Activated T-helper 1 cell treated with anti-CD3 and anti-CD28 coated beads, Interleukin-12 subunit alpha, Interleukin-12 subunit beta, Interleukin-2, Interleukin-4 antibody, amounts not matched to agents 30 ng/mL and 10 ng/mL and 1 ng/mL, durations not matched to agents 14 hours and 24 hours and 36 hours (primary cell): ENCODE results near the gene SLC4A4. TPM values are rescaled to one million over a fixed set of nuclear protein-coding genes. Genes with fewer than 3 reads are reported as not detected.

ENCODE experiments used
- DNase-seq: peaks from one replicate; pipeline ENCODE4 v3.0.0; 2021; ENCODE audit warnings: low spot score
- H3K27ac Mint-ChIP-seq: one replicate; pipeline ENCODE4 v1.8.0; 2021; ENCODE audit warnings: mild to moderate bottlenecking, mixed read lengths
- H3K27me3 Mint-ChIP-seq: one replicate; pipeline ENCODE4 v1.8.0; 2022; ENCODE audit warnings: mild to moderate bottlenecking, moderate library complexity, mixed read lengths; ENCODE audit not compliant: insufficient read depth
- H3K36me3 Mint-ChIP-seq: one replicate; pipeline ENCODE4 v1.8.0; 2021; ENCODE audit warnings: low read depth, mixed read lengths
- H3K4me1 Mint-ChIP-seq: one replicate; pipeline ENCODE4 v1.8.0; 2021; ENCODE audit warnings: low read depth, mixed read lengths
- H3K4me3 Mint-ChIP-seq: one replicate; pipeline ENCODE4 v1.8.0; 2021; ENCODE audit warnings: mild to moderate bottlenecking, moderate library complexity, mixed read lengths
- H3K9me3 Mint-ChIP-seq: one replicate; pipeline ENCODE4 v1.8.0; 2021; ENCODE audit warnings: mixed read lengths
- intact Hi-C: fragments of 100-400 bp; cut with micrococcal nuclease; formaldehyde crosslinking; loops from one replicate; pipeline ENCODE4 v1.15.1; 2024
- total RNA-seq: library from RNA; stranded (reverse); gene quantifications from 2 replicates; pipeline ENCODE4 v1.2.3, GENCODE V29; 2022

Gene SLC4A4
- total RNA-seq, 1 donor from 2014 or later, result 0.08 TPM

- H3K4me1 Mint-ChIP-seq, result no peaks in the 10 kb centered on the region
Observed at GRCh38 chr4:71333368-71333767, 5.5 kb upstream of the SLC4A4 start.

GRCh38 chr4:71333960-71334359 lies 4.9 kb upstream of the SLC4A4 start:
- Mint-ChIP-seq H3K27me3 (peaks cover 2% of the 10 kb centered on the region), H3K36me3 (no peaks in the 10 kb centered on the region), H3K27ac (no peak overlapping the region), H3K9me3 (no peaks in the 10 kb centered on the region), H3K4me3 (no peak overlapping the region), H3K4me1 (peaks cover 3% of the 10 kb centered on the region)
- intact Hi-C loops, result no loop called here
- no peak for DNase-seq

More at GRCh38 chr4:71333368-71333767, 5.5 kb upstream of the SLC4A4 start:
- H3K9me3 Mint-ChIP-seq, result no peaks in the 10 kb centered on the region
- DNase-seq, result no peak
- no peaks in the 10 kb centered on the region for H3K36me3 Mint-ChIP-seq
- intact Hi-C loops, result no loop called here
- H3K27me3 Mint-ChIP-seq, result peaks cover 2% of the 10 kb centered on the region
- H3K4me3 Mint-ChIP-seq, result no peak overlapping the region
- H3K27ac Mint-ChIP-seq, result no peak overlapping the region

- Mint-ChIP-seq H3K27ac (no peak overlapping the region), H3K4me1 (peaks cover 5% of the 10 kb centered on the region), H3K27me3 (peaks cover 2% of the 10 kb centered on the region), H3K4me3 (no peak overlapping the region), H3K36me3 (no peaks in the 10 kb centered on the region), H3K9me3 (no peaks in the 10 kb centered on the region)
- intact Hi-C loops, result no loop called here
- no peak for DNase-seq
Observed at GRCh38 chr4:71334465-71334882, 4.3 kb upstream of the SLC4A4 start.

GRCh38 chr4:71343670-71344466 lies 5.0 kb downstream of the SLC4A4 start:
- Mint-ChIP-seq H3K27me3 (no peaks in the 10 kb centered on the region), H3K27ac (no peak overlapping the region), H3K4me1 (peaks cover 3% of the 10 kb centered on the region), H3K4me3 (no peak overlapping the region), H3K36me3 (no peaks in the 10 kb centered on the region), H3K9me3 (no peaks in the 10 kb centered on the region)
- intact Hi-C loops, result no loop called here
- DNase-seq, result no peak

GRCh38 chr4:71346710-71347109 lies 7.9 kb downstream of the SLC4A4 start:
- no peak overlapping the region for H3K4me3 Mint-ChIP-seq
- H3K36me3 Mint-ChIP-seq, result no peaks in the 10 kb centered on the region
- H3K27me3 Mint-ChIP-seq, result no peaks in the 10 kb centered on the region
- H3K9me3 Mint-ChIP-seq, result no peaks in the 10 kb centered on the region
- no peak overlapping the region for H3K27ac Mint-ChIP-seq
- H3K4me1 Mint-ChIP-seq, result no peaks in the 10 kb centered on the region
- no peak for DNase-seq
- intact Hi-C loops, result no loop called here

GRCh38 chr4:71348586-71348985 lies 9.8 kb downstream of the SLC4A4 start:
- Mint-ChIP-seq H3K9me3 (no peaks in the 10 kb centered on the region), H3K27me3 (no peaks in the 10 kb centered on the region), H3K4me3 (no peak overlapping the region), H3K4me1 (no peaks in the 10 kb centered on the region), H3K27ac (no peak overlapping the region), H3K36me3 (no peaks in the 10 kb centered on the region)
- intact Hi-C loops, result no loop called here
- no peak for DNase-seq

- no peaks in the 10 kb centered on the region for H3K27me3 Mint-ChIP-seq
- H3K36me3 Mint-ChIP-seq, result no peaks in the 10 kb centered on the region
- H3K27ac Mint-ChIP-seq, result no peak overlapping the region
Observed at GRCh38 chr4:71355045-71355444, 16.2 kb downstream of the SLC4A4 start.

GRCh38 chr4:71355971-71356370 lies 17.2 kb downstream of the SLC4A4 start:
- H3K27me3 Mint-ChIP-seq, result no peaks in the 10 kb centered on the region
- H3K4me3 Mint-ChIP-seq, result no peak overlapping the region
- no peak for DNase-seq
- H3K27ac Mint-ChIP-seq, result no peak overlapping the region
- no peaks in the 10 kb centered on the region for H3K36me3 Mint-ChIP-seq
- no peaks in the 10 kb centered on the region for H3K4me1 Mint-ChIP-seq
- H3K9me3 Mint-ChIP-seq, result no peaks in the 10 kb centered on the region
- intact Hi-C loops, result no loop called here

More at GRCh38 chr4:71355045-71355444, 16.2 kb downstream of the SLC4A4 start:
- H3K4me1 Mint-ChIP-seq, result no peaks in the 10 kb centered on the region
- no peak overlapping the region for H3K4me3 Mint-ChIP-seq
- intact Hi-C loops, result no loop called here
- DNase-seq, result no peak
- no peaks in the 10 kb centered on the region for H3K9me3 Mint-ChIP-seq

- no peak overlapping the region for H3K4me3 Mint-ChIP-seq
- no peaks in the 10 kb centered on the region for H3K9me3 Mint-ChIP-seq
- H3K4me1 Mint-ChIP-seq, result no peaks in the 10 kb centered on the region
- intact Hi-C loops, result no loop called here
- H3K27ac Mint-ChIP-seq, result no peak overlapping the region
- no peaks in the 10 kb centered on the region for H3K36me3 Mint-ChIP-seq
- no peaks in the 10 kb centered on the region for H3K27me3 Mint-ChIP-seq
- no peak for DNase-seq
Observed at GRCh38 chr4:71356924-71357663, 18.3 kb downstream of the SLC4A4 start.

GRCh38 chr4:71360844-71361243 lies 22.0 kb downstream of the SLC4A4 start:
- no peak for DNase-seq
- Mint-ChIP-seq H3K4me3 (no peak overlapping the region), H3K36me3 (no peaks in the 10 kb centered on the region), H3K27me3 (no peaks in the 10 kb centered on the region), H3K27ac (no peak overlapping the region), H3K4me1 (no peaks in the 10 kb centered on the region), H3K9me3 (no peaks in the 10 kb centered on the region)
- intact Hi-C loops, result no loop called here

- intact Hi-C loops, result no loop called here
- no peaks in the 10 kb centered on the region for H3K27me3 Mint-ChIP-seq
- no peak for DNase-seq
- H3K36me3 Mint-ChIP-seq, result no peaks in the 10 kb centered on the region
- H3K9me3 Mint-ChIP-seq, result no peaks in the 10 kb centered on the region
- H3K27ac Mint-ChIP-seq, result no peak overlapping the region
- H3K4me3 Mint-ChIP-seq, result no peak overlapping the region
- H3K4me1 Mint-ChIP-seq, result no peaks in the 10 kb centered on the region
Observed at GRCh38 chr4:71361476-71361875, 22.7 kb downstream of the SLC4A4 start.

GRCh38 chr4:71366766-71367165 lies 27.9 kb downstream of the SLC4A4 start:
- no peak for DNase-seq
- Mint-ChIP-seq H3K9me3 (no peaks in the 10 kb centered on the region), H3K27ac (no peak overlapping the region), H3K4me3 (no peak overlapping the region), H3K27me3 (no peaks in the 10 kb centered on the region), H3K4me1 (no peaks in the 10 kb centered on the region), H3K36me3 (no peaks in the 10 kb centered on the region)
- intact Hi-C loops, result no loop called here

GRCh38 chr4:71367546-71367945 lies 28.7 kb downstream of the SLC4A4 start:
- H3K4me1 Mint-ChIP-seq, result no peaks in the 10 kb centered on the region
- H3K4me3 Mint-ChIP-seq, result no peak overlapping the region
- H3K27ac Mint-ChIP-seq, result no peak overlapping the region
- H3K9me3 Mint-ChIP-seq, result no peaks in the 10 kb centered on the region
- no peak for DNase-seq
- no peaks in the 10 kb centered on the region for H3K36me3 Mint-ChIP-seq
- intact Hi-C loops, result no loop called here
- no peaks in the 10 kb centered on the region for H3K27me3 Mint-ChIP-seq
